Measurements from ENCODE around the gene PPP2R5A.
"Not testable (repeated sequence)": the region's sequence is repeated elsewhere in the genome, so short reads cannot be mapped to it uniquely, and the experiment has no call there.

The PPP2R5A gene

DNA sequence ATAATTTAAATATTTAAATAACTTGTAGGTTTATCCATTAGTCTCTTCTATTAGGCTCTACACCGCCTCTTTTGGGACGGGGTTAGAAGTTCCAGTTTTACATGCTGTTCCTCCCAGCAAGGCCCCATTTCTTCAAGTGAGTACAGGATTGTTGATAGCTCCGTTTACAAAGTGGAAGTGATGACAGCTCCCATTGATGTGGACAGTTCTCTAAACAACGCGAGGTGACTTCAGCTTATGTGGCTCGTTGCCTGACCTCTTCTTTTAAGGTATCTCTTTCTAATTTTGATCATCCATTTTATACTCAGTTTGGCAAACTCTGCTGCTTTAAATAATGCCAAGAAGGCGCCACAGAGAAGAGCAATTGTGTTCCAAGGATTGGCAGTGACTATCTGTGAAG lies 79.8 kb downstream of the PPP2R5A start:
- no peak for DNase-seq

DNA sequence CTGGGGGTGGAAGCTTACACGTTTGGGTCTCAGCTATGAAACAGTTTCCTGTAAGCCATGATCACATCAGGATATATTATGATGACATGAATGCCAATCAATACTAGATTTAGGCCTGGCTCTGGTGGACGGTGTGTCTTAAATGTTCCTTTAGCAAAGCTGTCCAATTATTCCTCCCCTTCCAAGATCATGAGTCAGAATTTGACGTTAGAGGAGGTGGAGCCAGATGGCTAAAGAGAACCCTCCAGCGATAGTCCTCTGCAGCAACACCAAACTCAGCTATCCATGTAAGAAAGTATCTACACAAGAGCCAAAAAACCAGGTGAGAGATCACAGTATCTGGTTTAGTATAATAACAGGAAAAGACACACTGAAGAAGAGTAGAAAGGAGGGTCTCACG lies 81.7 kb downstream of the PPP2R5A start:
- DNase-seq: no peak

- DNase-seq: no peak
Observed at GRCh38 chr1:212367474-212368072, 82.4 kb downstream of the PPP2R5A start.

DNA sequence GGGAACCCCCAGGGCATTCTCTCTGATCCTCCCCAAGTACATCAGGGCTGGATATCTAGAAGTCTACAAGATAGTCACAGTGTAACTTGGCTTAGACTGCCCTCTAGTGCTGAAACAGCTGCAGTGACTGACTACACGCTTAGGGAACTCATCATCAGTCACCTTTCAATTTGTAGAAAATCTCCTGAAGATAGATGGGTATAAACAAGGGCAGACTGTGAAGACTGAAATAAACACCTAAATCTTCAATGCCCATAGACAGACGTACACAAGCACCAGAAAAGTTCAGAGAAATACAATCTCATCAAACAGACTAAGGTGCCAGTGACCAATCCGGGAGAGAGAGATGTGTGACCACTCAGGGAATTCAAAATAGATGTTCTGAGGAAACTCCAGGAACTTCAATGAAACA lies 82.9 kb downstream of the PPP2R5A start:
- DNase-seq: peak; percentile 46

GRCh38 chr1:212375986-212376385 lies 90.8 kb downstream of the PPP2R5A start:
- no peak for DNase-seq

DNA sequence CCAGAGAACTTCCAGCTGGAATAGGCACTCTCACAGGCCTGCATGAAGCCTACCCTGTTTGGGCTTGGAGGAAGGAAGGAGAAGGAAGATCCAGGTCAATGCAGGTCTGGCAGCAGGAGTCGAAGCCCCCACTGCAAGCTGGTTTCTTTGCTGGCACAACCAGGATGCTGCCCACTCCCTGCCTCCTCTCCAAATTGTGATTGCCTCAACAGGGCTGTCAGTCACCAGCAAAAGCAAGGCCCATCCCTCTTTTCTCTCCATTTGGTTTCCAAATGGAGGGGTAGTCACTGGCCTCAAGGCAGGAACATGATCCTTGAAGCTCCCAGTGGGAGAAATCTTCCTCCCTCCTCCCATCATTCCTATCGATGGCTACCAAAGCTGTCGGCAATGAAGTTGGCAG lies 92.4 kb downstream of the PPP2R5A start:
- DNase-seq: no peak

- DNase-seq: no peak
Observed at GRCh38 chr1:212379366-212379765, 94.2 kb downstream of the PPP2R5A start.

GRCh38 chr1:212381397-212382035 lies 96.3 kb downstream of the PPP2R5A start:
- no peak for DNase-seq

DNA sequence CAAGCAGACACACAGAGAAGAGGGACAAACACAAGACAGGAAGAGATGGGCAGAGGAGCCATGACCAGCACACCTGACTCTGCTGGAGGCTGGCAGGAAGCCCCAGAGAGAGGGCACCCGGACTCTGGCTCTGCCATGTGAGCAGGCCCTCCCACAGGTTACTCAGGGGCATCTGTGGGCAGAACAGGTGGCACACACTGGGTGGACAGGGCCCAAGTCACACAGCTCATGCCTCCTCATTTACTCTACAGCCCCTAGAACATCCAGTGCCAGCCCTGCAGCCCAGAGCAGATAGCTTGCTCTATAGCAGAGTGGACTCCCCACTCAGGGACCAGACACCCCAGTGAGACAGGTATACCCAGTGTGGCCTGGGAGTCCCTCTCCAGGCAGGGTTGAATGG lies 100.8 kb downstream of the PPP2R5A start:
- DNase-seq: no peak

DNA sequence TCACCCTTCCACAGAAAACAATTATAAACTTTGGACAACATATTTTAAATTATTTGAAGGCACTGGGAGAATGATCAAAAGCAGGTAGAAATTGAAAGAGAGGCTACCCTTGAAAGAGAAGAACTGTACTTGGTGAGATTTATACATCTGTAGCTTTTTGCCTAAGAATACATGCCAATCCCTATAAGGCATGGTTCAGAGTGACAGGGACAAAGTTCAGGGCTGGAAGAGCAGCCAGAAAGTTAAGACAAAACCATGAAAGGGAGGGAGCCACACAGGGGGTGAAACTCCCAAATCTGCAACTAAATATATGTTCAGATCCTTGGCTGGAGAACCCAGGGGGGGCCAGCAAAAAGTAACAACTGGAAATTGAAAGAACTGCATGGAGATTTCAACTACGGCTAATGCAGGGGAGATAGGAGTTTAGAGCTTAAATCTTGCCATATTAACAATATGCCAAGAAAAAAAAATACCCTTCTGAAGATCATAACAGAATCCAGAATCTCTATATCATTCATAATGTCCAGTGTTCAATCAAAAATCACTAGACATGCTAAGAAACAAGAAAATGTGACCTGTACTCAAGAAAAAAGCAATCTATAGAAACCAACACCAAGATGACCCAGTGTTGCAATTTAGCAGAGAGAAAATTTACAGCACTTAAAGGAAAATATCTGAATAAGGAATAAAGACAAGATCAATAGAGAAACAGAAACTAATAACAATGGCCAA lies 103.9 kb downstream of the PPP2R5A start:
- DNase-seq: no peak

DNA sequence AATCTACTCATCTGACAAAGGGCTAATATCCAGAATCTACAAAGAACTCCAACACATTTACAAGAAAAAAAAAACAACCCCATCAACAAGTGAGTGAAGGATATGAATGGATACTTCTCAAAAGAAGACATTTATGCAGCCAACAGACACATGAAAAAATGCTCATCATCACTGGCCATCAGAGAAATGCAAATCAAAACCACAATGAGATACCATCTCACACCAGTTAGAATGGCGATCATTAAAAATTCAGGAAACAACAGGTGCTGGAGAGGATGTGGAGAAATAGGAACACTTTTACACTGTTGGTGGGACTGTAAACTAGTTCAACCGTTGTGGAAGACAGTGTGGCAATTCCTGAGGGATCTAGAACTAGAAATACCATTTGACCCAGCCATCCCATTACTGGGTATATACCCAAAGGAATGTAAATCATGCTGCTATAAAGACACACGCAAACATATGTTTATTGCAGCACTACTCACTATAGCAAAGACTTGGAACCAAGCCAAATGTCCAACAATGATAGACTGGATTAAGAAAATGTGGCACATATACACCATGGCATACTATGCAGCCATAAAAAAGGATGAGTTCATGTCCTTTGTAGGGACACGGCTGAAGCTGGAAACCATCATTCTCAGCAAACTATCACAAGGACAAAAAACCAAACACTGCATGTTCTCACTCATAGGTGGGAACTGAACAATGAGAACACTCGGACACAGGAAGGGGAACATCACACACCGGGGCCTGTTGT lies 110.6 kb downstream of the PPP2R5A start:
- DNase-seq: not testable (repeated sequence)

- DNase-seq: no peak
Observed at GRCh38 chr1:212396638-212397037, 111.4 kb downstream of the PPP2R5A start.

DNA sequence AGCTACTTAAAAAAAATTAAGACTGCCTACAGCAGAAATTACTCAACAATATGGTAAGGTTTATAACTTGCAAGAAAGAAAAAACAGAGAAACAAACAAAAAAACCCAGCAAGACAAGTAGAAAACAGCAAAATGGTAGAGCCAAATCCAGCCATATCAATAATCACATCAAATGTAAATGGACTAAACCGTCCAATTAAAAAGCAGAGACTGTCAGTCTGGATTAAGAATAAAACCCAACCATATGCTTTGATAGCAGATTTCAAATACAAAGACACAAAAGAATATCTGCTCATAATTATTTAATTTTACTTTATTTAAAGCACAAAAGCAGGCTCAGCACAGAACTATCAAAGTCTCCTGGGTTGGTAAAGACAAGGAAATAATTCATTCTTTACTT lies 112.0 kb downstream of the PPP2R5A start:
- no peak for DNase-seq

- no peak for DNase-seq
Observed at GRCh38 chr1:212401042-212401441, 115.8 kb downstream of the PPP2R5A start.

DNA sequence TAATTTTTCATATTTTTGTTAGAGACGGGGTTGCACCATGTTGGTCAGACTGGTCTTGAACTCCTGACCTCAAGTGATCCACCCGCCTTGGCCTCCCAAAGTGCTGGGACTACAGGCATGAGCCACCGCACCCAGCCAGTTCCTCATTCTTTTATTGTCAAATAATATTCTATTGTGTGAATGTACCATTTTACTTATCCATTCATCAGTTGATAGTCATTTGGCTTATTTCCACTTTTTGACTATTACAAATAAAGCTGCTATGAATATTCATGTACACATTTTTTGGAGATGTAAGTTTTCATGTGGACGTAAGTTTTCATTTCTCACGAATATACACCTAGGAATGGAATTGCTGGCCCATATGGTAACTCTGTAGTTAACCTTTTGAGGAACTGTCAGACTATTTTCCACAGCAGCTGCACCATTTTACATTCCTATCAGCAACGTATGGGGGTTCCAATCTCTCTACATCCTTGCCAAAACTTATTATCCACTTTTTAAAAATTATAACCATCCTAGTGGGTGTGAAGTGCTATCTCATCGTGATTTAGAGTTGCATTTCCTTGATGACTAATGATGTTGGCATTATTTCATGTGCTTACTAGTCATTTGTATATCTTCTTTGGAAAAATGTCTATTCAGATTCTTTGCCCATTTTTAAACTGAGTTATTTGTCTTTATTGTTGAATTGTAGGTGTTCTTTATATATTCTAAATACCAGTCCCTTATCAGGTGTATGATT lies 116.8 kb downstream of the PPP2R5A start:
- DNase-seq: no peak

DNA sequence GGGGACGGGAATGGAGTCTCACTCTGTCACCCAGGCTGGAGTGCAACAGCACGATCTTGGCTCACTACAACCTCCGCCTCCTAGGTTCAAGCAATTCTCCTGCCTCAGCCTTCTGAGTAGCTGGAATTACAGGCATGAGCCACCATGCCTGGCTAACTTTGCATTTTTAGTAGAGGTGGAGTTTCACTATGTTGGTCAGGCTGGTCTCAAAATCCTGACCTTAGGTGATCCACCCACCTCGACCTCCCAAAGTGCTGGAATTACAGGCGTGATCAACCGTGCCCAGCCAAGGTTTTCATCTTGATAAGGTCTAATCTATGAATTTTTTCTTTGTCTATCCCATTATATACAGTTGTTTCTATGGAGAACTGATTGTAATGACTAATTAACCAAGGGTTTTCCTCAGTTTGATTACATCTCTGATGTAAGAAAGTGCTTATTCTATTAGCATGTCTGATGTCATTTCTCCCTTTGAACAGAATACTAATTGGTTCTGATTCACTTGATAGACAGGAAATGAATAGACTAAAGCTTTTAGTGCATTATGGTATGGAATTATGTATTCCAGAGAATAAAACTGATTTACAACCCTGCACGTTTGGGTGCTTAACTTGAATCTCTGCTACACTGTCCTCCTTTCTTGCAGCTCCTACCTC lies 117.6 kb downstream of the PPP2R5A start:
- DNase-seq: no peak

- no peak for DNase-seq
Observed at GRCh38 chr1:212410231-212410820, 125.1 kb downstream of the PPP2R5A start.

All from activated naive CD4-positive, alpha-beta T cell treated with anti-CD3 and anti-CD28 coated beads, Interleukin-2, amount 50 U/mL, for 16 hours (primary cell).